ENCODE measurements around the gene STRN3.
"Not testable (repeated sequence)": the region's sequence is repeated elsewhere in the genome, so short reads cannot be mapped to it uniquely, and the experiment has no call there.

The STRN3 gene

GRCh38 chr14:30974628-30975027, 51.6 kb downstream of the STRN3 start:
- H3K4me1 Mint-ChIP-seq = no peaks in the 10 kb centered on the region
- no peak overlapping the region for H3K27ac Mint-ChIP-seq
- H3K27me3 Mint-ChIP-seq (ENCODE audit: low read depth, poor library complexity) = no peaks in the 10 kb centered on the region
- peaks cover 89% of the 10 kb centered on the region for H3K36me3 Mint-ChIP-seq (ENCODE audit: low read depth)
- H3K4me3 Mint-ChIP-seq = no peak overlapping the region
- TF ChIP-seq, protein P1, sequence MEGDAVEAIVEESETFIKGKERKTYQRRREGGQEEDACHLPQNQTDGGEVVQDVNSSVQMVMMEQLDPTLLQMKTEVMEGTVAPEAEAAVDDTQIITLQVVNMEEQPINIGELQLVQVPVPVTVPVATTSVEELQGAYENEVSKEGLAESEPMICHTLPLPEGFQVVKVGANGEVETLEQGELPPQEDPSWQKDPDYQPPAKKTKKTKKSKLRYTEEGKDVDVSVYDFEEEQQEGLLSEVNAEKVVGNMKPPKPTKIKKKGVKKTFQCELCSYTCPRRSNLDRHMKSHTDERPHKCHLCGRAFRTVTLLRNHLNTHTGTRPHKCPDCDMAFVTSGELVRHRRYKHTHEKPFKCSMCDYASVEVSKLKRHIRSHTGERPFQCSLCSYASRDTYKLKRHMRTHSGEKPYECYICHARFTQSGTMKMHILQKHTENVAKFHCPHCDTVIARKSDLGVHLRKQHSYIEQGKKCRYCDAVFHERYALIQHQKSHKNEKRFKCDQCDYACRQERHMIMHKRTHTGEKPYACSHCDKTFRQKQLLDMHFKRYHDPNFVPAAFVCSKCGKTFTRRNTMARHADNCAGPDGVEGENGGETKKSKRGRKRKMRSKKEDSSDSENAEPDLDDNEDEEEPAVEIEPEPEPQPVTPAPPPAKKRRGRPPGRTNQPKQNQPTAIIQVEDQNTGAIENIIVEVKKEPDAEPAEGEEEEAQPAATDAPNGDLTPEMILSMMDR (IDR thresholded peaks at IDR 0.05) = no peak
- no peak for DNase-seq
- H3K9me3 Mint-ChIP-seq = peaks cover 79% of the 10 kb centered on the region

DNA sequence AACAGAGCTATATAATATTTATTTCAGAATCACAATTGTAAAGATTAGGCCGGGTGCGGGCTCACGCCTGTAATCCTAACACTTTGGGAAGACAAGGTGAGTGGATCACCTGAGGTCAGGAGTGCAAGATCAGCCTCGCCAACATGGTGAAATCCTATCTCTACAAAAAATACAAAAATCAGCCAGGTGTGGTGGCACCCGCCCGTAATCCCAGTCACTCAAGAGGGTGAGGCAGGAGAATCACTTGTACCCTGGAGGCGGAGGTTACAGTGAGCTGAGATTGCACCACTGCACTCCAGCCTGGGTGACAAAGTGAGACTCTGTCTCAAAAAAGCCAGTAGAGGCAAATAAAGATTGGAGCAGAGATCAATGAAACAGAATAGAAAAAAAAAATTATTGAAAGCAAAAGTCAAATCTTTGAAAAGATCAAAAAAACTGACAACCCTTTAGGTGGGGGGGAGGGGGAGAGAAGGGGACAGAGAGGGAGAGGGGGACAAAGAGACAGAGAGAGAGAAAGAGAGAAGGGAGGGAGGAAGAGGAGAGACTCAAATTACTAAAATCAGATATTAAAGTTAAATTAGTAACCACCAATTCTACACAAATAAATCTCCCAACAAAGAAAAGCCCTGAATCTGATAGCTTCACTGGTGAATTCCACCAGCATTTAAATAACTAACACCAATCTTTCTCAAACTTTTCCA, 53.1 kb downstream of the STRN3 start:
- Mint-ChIP-seq H3K36me3 (ENCODE audit: low read depth) (peaks cover 92% of the 10 kb centered on the region), H3K4me1 (no peaks in the 10 kb centered on the region), H3K9me3 (peaks cover 87% of the 10 kb centered on the region), H3K4me3 (no peak overlapping the region), H3K27ac (no peak overlapping the region), H3K27me3 (ENCODE audit: low read depth, poor library complexity) (no peaks in the 10 kb centered on the region)
- no peak for DNase-seq
- TF ChIP-seq, protein P1 (IDR thresholded peaks at IDR 0.05) = no peak

GRCh38 chr14:30972036-30972732, 54.0 kb downstream of the STRN3 start:
- Mint-ChIP-seq H3K36me3 (ENCODE audit: low read depth) (peaks cover 90% of the 10 kb centered on the region), H3K9me3 (peaks cover 90% of the 10 kb centered on the region)
- not testable (repeated sequence) for H3K27me3 Mint-ChIP-seq (ENCODE audit: low read depth, poor library complexity); H3K4me3 Mint-ChIP-seq; H3K27ac Mint-ChIP-seq; DNase-seq; H3K4me1 Mint-ChIP-seq

- no peaks in the 10 kb centered on the region for H3K4me1 Mint-ChIP-seq
- TF ChIP-seq, protein P1 (IDR thresholded peaks at IDR 0.05) = no peak
- H3K36me3 Mint-ChIP-seq (ENCODE audit: low read depth) = peaks cover 92% of the 10 kb centered on the region
- H3K9me3 Mint-ChIP-seq = peaks cover 93% of the 10 kb centered on the region
- no peaks in the 10 kb centered on the region for H3K27me3 Mint-ChIP-seq (ENCODE audit: low read depth, poor library complexity)
- no peak for DNase-seq
- no peak overlapping the region for H3K4me3 Mint-ChIP-seq
- H3K27ac Mint-ChIP-seq = no peak overlapping the region
These were observed 54.6 kb downstream of the STRN3 start for GRCh38 chr14:30971586-30971985.

DNA sequence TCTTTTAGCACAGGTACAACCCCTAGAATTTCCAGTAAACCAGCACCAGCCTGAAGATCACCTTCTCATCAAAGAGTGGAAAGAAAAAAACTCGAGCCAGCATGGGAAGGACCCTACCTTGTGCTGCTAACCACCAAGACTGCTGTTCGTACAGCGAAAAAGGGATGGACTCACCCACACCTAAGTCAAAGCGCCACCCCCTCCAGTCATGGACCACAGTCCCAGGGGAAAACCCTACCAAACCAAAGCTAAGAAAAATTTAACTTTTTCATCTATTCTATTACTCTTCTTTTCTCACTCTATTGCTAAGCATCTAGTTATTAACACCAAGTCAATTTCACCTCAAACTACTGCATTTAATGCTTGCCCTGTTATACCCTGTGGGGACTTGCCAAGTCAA, 56.4 kb downstream of the STRN3 start:
- H3K27ac Mint-ChIP-seq; H3K27me3 Mint-ChIP-seq (ENCODE audit: low read depth, poor library complexity); H3K4me1 Mint-ChIP-seq; DNase-seq; H3K4me3 Mint-ChIP-seq: not testable (repeated sequence)
- peaks cover 92% of the 10 kb centered on the region for H3K36me3 Mint-ChIP-seq (ENCODE audit: low read depth)
- peaks cover 94% of the 10 kb centered on the region for H3K9me3 Mint-ChIP-seq

DNA sequence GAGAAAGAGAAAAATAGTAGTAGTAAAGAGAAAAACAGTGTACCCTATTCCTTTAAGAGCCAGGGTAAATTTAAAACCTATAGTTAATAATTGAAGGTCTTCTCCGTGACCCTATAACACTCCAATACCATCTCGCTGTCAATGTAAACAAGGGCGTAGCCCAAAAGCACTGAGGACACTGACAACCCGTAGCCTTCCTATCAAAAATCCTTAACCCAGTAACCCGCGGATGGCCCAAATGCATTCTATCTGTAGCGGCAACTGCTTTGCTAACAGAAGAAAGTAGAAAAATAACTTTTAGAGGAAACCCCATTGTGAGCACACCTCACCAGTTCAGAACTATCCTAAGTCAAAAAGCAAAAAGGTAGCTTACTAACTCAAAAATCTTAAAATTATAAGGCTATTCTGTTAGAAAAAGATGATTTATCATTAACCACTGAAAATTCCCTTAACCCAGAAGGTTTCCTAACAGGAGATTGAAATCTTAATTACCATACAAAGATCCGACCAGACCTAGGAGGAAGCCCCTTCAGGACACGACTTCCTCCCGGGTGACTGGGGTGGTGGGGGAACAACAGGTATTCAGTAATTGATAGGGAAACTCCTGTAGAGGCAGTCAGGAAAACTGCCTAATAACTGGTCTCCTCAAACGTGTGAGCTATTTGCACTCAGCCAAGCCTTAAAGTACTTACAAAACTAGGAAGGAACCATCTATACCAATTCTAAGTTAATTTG, 58.6 kb downstream of the STRN3 start:
- Mint-ChIP-seq H3K36me3 (ENCODE audit: low read depth) (peaks cover 90% of the 10 kb centered on the region), H3K9me3 (peaks cover 85% of the 10 kb centered on the region)
- not testable (repeated sequence) for H3K27me3 Mint-ChIP-seq (ENCODE audit: low read depth, poor library complexity); DNase-seq; H3K4me3 Mint-ChIP-seq; H3K4me1 Mint-ChIP-seq; H3K27ac Mint-ChIP-seq

Measured in nephron progenitor cell (in vitro differentiated cells).